ENCODE measurements around the gene ATP6V1B1. TPM values are rescaled to one million over a fixed set of nuclear protein-coding genes. Genes with fewer than 3 reads are reported as not detected.
A peak's percentile ranks its signal among the peaks of the same experiment; 100 is the strongest.

ATP6V1B1 gene
- total and polyA plus RNA-seq, 2 of the 13 experiments (the other 11 are each of a cell fraction or from before 2014, with no cell fraction given): 0.58 to 1.6 TPM

DNA sequence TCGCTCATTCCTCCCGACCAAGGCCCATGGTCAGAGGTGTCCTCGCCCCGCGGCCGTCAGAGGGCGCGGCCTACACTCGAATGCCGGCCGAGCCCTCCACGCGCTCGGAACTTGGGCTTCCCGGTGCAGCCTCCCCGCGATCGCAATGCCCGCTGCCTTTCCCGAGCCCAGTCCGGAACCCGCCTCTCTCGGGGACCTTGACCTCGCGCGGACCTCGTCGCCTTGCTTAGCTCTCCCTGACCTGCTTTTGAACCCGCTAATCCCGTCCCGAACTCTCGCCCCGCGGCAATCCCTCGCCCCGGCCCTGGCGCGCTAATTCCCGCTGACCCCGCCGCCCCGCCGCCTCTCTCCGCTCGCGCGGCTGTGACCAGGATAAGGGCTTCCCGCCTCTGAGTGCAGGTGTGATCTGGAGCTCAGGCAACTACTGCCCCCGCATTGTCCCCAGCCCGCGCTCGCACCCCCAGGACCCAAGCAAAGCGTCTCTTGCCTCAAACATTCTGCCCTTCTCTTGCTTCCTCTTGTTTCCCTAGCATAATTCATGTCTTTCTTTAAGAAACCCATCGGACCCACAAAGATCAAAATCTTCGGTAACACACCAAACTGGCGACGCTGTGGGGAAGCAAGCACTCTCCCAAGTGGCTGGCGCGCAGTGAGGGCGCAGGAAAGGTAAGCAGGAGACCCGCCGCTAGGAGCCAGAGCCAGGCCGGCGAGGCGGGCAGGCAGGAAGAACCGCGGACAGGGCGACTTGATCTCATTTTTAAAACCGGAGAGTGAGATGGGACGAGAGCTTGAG lies 46.6 kb upstream of the ATP6V1B1 start (continued):
- no peak for TF ChIP-seq ZFP1 (CRISPR knock-in tag; IDR thresholded peaks at IDR 0.05)
- TF ChIP-seq, protein P1, sequence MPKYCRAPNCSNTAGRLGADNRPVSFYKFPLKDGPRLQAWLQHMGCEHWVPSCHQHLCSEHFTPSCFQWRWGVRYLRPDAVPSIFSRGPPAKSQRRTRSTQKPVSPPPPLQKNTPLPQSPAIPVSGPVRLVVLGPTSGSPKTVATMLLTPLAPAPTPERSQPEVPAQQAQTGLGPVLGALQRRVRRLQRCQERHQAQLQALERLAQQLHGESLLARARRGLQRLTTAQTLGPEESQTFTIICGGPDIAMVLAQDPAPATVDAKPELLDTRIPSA (CRISPR knock-in tag; IDR thresholded peaks at IDR 0.05; ENCODE audit: borderline replicate concordance): no peak
- TF ChIP-seq ZNF547 (CRISPR knock-in tag; IDR thresholded peaks at IDR 0.05): no peak
- no peak for TF ChIP-seq NR2F6 (IDR thresholded peaks at IDR 0.05)
- peak; percentile 23; the same call in 1 of the 2 replicates for TF ChIP-seq NR2F6 (CRISPR knock-in tag; IDR thresholded peaks at IDR 0.05)
- TF ChIP-seq, protein P2, sequence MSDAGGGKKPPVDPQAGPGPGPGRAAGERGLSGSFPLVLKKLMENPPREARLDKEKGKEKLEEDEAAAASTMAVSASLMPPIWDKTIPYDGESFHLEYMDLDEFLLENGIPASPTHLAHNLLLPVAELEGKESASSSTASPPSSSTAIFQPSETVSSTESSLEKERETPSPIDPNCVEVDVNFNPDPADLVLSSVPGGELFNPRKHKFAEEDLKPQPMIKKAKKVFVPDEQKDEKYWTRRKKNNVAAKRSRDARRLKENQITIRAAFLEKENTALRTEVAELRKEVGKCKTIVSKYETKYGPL (CRISPR knock-in tag; IDR thresholded peaks at IDR 0.05): no peak
- 0 out of 2 replicates have a peak, but pooled peaks have one; percentile 13 for TF ChIP-seq ZNF263 (CRISPR knock-in tag; IDR thresholded peaks at IDR 0.05)
- peak; percentile 40; the same call in 1 of the 2 replicates for TF ChIP-seq MAX (IDR thresholded peaks at IDR 0.05)
- TF ChIP-seq FIP1L1 (IDR thresholded peaks at IDR 0.05; ENCODE audit: borderline replicate concordance, insufficient read depth, low read depth, low read length): no peak
- no peak for TF ChIP-seq ZNF367 (CRISPR knock-in tag; IDR thresholded peaks at IDR 0.05; ENCODE audit: borderline replicate concordance)
- TF ChIP-seq, protein P3, sequence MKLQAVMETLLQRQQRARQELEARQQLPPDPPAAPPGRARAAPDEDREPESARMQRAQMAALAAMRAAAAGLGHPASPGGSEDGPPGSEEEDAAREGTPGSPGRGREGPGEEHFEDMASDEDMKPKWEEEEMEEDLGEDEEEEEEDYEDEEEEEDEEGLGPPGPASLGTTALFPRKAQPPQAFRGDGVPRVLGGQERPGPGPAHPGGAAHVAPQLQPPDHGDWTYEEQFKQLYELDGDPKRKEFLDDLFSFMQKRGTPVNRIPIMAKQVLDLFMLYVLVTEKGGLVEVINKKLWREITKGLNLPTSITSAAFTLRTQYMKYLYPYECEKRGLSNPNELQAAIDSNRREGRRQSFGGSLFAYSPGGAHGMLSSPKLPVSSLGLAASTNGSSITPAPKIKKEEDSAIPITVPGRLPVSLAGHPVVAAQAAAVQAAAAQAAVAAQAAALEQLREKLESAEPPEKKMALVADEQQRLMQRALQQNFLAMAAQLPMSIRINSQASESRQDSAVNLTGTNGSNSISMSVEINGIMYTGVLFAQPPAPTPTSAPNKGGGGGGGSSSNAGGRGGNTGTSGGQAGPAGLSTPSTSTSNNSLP (IDR thresholded peaks at IDR 0.05; ENCODE audit: low read depth, low read length): no peak
- no peak for TF ChIP-seq ZFP41 (CRISPR knock-in tag; IDR thresholded peaks at IDR 0.05; ENCODE audit: borderline replicate concordance)
- no peak for TF ChIP-seq ZNF33B (CRISPR knock-in tag; IDR thresholded peaks at IDR 0.05)
- no peak for TF ChIP-seq ZNF609 (CRISPR knock-in tag; IDR thresholded peaks at IDR 0.05; ENCODE audit: borderline replicate concordance)
- TF ChIP-seq HNRNPLL (IDR thresholded peaks at IDR 0.05; ENCODE audit: low read depth, low read length, poor library complexity, severe bottlenecking): peak; percentile 26
- no peak for TF ChIP-seq TIGD3 (CRISPR knock-in tag; IDR thresholded peaks at IDR 0.05; ENCODE audit: borderline replicate concordance)
- no peak for TF ChIP-seq ZNF160 (CRISPR knock-in tag; IDR thresholded peaks at IDR 0.05)
- no peak for TF ChIP-seq KLF16 (CRISPR knock-in tag; IDR thresholded peaks at IDR 0.05)
- TF ChIP-seq RARA (CRISPR knock-in tag; IDR thresholded peaks at IDR 0.05): peak; percentile 89
- no peak for TF ChIP-seq PHF5A (CRISPR knock-in tag; IDR thresholded peaks at IDR 0.05; ENCODE audit: low read depth, unreplicated experiment)

Data from HepG2 (cell line).